Raji (cell line): ENCODE results near the gene NBDY.

Experiments used
- POLR2A ChIP-seq: IDR thresholded peaks from 2 replicates; pipeline ENCODE4 v1.6.1; 2011; ENCODE audit warnings: low read depth, low read length, control low read depth; ENCODE audit not compliant: insufficient read depth

Gene NBDY

DNA sequence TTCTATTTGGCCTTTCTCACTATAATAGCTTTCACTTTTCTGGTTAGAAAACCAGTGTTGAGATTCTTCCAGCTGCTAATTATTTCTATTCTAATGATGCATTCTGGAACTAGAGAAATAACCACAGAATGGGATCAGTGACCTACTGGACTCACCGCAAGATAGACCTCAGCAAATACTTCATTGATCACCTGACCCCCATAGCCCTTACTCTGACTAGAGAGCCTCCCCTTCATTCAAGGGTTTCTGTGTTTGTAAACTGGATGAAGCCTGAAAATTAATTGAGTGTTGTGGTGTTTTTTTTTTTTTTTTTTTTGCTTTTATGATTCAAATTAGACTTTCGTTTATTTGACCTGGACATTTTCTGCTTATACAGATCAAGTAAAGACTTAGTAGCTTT, 97.0 kb downstream of the NBDY start:
- no peak for TF ChIP-seq POLR2A

DNA sequence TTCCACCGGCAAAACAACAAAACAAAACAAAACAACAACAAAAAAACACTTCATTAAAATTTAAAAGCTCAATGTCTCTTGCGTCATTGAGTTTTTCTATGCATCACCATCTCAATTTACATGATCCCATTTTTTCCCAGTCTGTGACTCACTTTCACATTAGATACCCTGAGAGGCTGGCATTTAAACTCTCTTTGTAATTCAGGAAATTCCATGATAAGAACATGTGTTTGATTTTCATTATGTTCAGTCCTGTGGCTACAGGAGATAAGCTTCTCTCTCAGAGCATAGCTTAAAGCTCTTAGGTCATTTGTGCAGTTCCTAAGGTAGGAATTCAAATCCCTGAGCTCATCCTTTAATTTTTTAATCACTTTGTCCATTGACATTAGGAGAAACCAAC, 104.6 kb downstream of the NBDY start:
- no peak for TF ChIP-seq POLR2A

DNA sequence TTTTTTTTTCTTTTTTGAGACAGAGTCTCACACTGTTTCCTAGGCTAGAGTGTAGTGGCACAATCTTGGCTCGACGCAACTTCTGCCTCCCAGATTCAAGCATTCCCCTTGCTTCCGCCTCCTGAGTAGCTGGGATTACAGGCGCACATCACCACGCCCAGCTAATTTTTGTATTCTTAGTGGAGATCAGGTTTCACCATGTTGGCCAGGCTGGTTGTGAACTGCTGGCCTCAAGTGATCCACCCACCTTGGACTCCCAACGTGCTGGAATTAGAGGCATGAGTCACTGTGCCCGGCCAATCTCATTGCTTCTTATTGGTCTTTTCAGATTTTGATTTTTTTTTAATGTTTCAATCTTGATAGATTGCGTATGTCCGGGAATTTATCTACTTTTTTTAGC, 124.4 kb downstream of the NBDY start:
- TF ChIP-seq POLR2A = no peak

DNA sequence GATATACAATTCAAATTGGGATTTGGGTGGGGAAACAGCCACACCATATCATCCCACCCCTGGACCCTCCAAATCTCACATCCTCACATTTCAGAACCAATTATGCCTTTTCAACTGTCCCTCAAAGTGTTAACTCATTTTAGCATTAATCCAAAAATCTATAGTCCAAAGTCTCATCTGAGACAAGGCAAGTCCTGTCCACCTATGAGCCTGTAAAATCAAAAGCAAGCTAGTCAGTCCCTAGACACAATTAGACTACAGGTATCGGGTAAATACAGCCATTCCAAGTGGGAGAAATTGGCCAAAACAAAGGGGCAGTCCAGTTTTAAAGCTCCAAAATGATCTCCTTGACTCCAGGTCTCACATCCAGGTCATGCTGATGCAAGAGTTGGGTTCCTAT, 128.0 kb downstream of the NBDY start:
- no peak for TF ChIP-seq POLR2A

DNA sequence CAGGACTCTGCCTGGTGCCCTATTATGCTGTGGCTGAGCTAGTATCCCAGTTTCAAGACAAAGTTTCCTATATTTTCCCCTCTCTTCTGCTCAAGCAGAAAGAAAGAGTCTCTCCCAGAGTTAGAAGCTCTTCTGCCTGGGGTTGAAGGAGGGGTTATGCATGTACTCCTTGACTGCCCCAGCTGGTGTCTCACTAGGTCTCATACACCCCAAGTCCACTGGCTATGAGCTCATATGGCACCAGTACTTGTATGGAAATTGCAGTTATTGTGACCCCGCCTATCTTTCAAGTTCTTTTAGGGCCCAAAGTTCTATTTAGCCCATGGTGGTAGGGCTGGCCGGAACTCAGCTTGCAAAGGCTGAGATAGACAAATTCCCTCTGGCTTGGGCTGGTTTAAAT, 131.8 kb downstream of the NBDY start:
- no peak for TF ChIP-seq POLR2A
